HCT116 (cell line): ENCODE results near the gene DFFA. TPM values are rescaled to one million over a fixed set of nuclear protein-coding genes. Genes with fewer than 3 reads are reported as not detected.

Source experiments
- ATAC-seq: fragments of 200-7000 bp; cut with Tn5 transposase; 2 replicates; pipeline ENCODE4 v1.9.1; 2020; ENCODE audit warnings: mild to moderate bottlenecking, moderate library complexity
- BruUV-seq: library from RNA; stranded (reverse); fragments of 400-500 nt; replicated peaks from 2 replicates; lab custom pipeline; 2021; lab: Mats Ljungman, UMichigan
- CTCF ChIA-PET: fragments of 300-600 bp; sonication (Branson Sonifier 250); formaldehyde crosslinking; loops from one replicate; lab custom pipeline; 2021; ENCODE audit warnings: antibody characterized with exemption; lab: Charles Lee
- POLR2A ChIA-PET: fragments of 300-600, 350-600 bp; sonication (Branson Sonifier 250); formaldehyde crosslinking; loops from one replicate; lab custom pipeline; 2021; ENCODE audit warnings: antibody characterized with exemption; lab: Charles Lee
- RAD21 ChIA-PET, 2 experiments: fragments of 300-600 bp; sonication (Branson Sonifier 250); formaldehyde crosslinking; loops; one replicate each; lab custom pipeline; 2023; ENCODE audit warnings: low total read pairs in 2 of 2; ENCODE audit not compliant: uncharacterized antibody in 2 of 2, unreplicated experiment in 2 of 2, low non-redundant PET in 1 of 2; lab: Charles Lee
- DNase-seq: peaks from one replicate; pipeline ENCODE4 v3.0.0-alpha.2; 2010; ENCODE audit warnings: low read depth, low spot score
- H2AFZ ChIP-seq: fragments of 200-600 bp; shearing (Covaris generic), sonication (generic); 2 replicates; pipeline ENCODE4 v1.6.1; 2017; ENCODE audit warnings: low read depth, mixed run types, mixed read lengths, antibody characterized with exemption, low read length; ENCODE audit not compliant: poor library complexity, severe bottlenecking
- H3K27ac ChIP-seq: 2 replicates; pipeline ENCODE4 v1.5.1; 2012; ENCODE audit warnings: low read depth, low read length
- H3K27me3 ChIP-seq: fragments of 200-600 bp; sonication (generic); 2 replicates; pipeline ENCODE4 v1.6.1; 2016; ENCODE audit warnings: mixed run types, low read length, mixed read lengths; ENCODE audit not compliant: insufficient read depth
- H3K36me3 ChIP-seq, 2 experiments: fragments of 200-500 bp in 1 of 2; fragments of 200-600 bp in 1 of 2; sonication (Bioruptor generic) in 1 of 2; sonication (generic) in 1 of 2; 2 replicates each; pipeline versions ENCODE4 v1.5.1 to v1.6.1; 2014 to 2016; ENCODE audit warnings: low read length in 2 of 2, inconsistent platforms in 1 of 2, mixed read lengths in 1 of 2, mixed run types in 1 of 2; ENCODE audit not compliant: insufficient read depth in 2 of 2, control insufficient read depth in 1 of 2
- H3K4me1 ChIP-seq, 2 experiments: fragments of 200-600 bp in 1 of 2; sonication (generic) in 1 of 2; 2 replicates each; pipeline versions ENCODE4 v1.5.1 to v1.6.1; 2012 to 2017; ENCODE audit warnings: low read length in 2 of 2, inconsistent platforms in 1 of 2, mild to moderate bottlenecking in 1 of 2, mixed read lengths in 1 of 2, mixed run types in 1 of 2, moderate library complexity in 1 of 2; ENCODE audit not compliant: insufficient read depth in 2 of 2, control insufficient read depth in 1 of 2
- H3K4me2 ChIP-seq: fragments of 200-600 bp; sonication (generic); 2 replicates; pipeline ENCODE4 v1.6.1; 2017; ENCODE audit warnings: mixed run types, low read length, mixed read lengths
- H3K4me3 ChIP-seq, 2 experiments: fragments of 200-600 bp in 1 of 2; sonication (generic) in 1 of 2; replicated peaks in 1 of 2; 2 replicates each; pipeline ENCODE4 v1.5.1; 2011 to 2016; ENCODE audit warnings: low read length in 2 of 2, control low read depth in 1 of 2, low read depth in 1 of 2, mild to moderate bottlenecking in 1 of 2, mixed read lengths in 1 of 2, mixed run types in 1 of 2
- H3K79me2 ChIP-seq: fragments of 200-600 bp; sonication (generic); 2 replicates; pipeline ENCODE4 v1.6.1; 2017; ENCODE audit warnings: mild to moderate bottlenecking, mixed run types, low read length, moderate library complexity, mixed read lengths; ENCODE audit not compliant: insufficient read depth
- H3K9ac ChIP-seq: fragments of 200-600 bp; sonication (generic); 2 replicates; pipeline ENCODE4 v1.6.1; 2016; ENCODE audit warnings: low read length, mixed read lengths
- H3K9me2 ChIP-seq: fragments of 200-600 bp; sonication (generic), shearing (Covaris generic); 2 replicates; pipeline ENCODE4 v1.6.1; 2017; ENCODE audit warnings: mixed run types, mild to moderate bottlenecking, moderate library complexity; ENCODE audit not compliant: insufficient read depth
- H3K9me3 ChIP-seq, 2 experiments: fragments of 200-500 bp in 1 of 2; fragments of 200-600 bp in 1 of 2; sonication (Bioruptor generic) in 1 of 2; sonication (generic) in 1 of 2; 2 replicates each; pipeline ENCODE4 v1.6.1; 2014 to 2017; ENCODE audit warnings: low read length in 2 of 2, mixed read lengths in 2 of 2, inconsistent platforms in 1 of 2, low read depth in 1 of 2, mild to moderate bottlenecking in 1 of 2, mixed run types in 1 of 2, moderate library complexity in 1 of 2; ENCODE audit not compliant: control insufficient read depth in 1 of 2, insufficient read depth in 1 of 2
- H4K20me1 ChIP-seq: fragments of 200-600 bp; sonication (generic), shearing (Covaris generic); 2 replicates; pipeline ENCODE4 v1.6.1; 2017; ENCODE audit warnings: mixed run types, mild to moderate bottlenecking, moderate library complexity; ENCODE audit not compliant: insufficient read depth
- ATF3 ChIP-seq: IDR thresholded peaks from 2 replicates; pipeline ENCODE4 v1.6.1; 2012
- CBX3 ChIP-seq: IDR thresholded peaks from 2 replicates; pipeline ENCODE4 v1.6.1; 2012; ENCODE audit warnings: low read depth
- CEBPB ChIP-seq: IDR thresholded peaks from 2 replicates; pipeline ENCODE4 v1.6.1; 2012; ENCODE audit warnings: low read depth
- EGR1 ChIP-seq: IDR thresholded peaks from 2 replicates; pipeline ENCODE4 v1.6.1; 2012; ENCODE audit warnings: low read depth
- EZH2 ChIP-seq: fragments of 200-600 bp; sonication (generic); IDR thresholded peaks from 2 replicates; pipeline ENCODE4 v1.6.1; 2017; ENCODE audit warnings: antibody characterized with exemption, mixed run types
- EZH2phosphoT487 ChIP-seq: fragments of 200-600 bp; IDR thresholded peaks from 2 replicates; pipeline ENCODE4 v1.6.1; 2018; ENCODE audit warnings: antibody characterized with exemption, borderline replicate concordance
- MAX ChIP-seq: IDR thresholded peaks from 2 replicates; pipeline ENCODE4 v1.6.1; 2012
- POLR2A ChIP-seq: IDR thresholded peaks from 2 replicates; pipeline ENCODE4 v1.7.0; 2011; ENCODE audit warnings: borderline replicate concordance; ENCODE audit not compliant: insufficient read depth, insufficient read length; ENCODE audit errors: extremely low read depth
- POLR2AphosphoS5 ChIP-seq: IDR thresholded peaks from 2 replicates; pipeline ENCODE4 v1.6.1; 2011; ENCODE audit warnings: mild to moderate bottlenecking, low read depth, low read length, moderate library complexity
- REST ChIP-seq: IDR thresholded peaks from 2 replicates; pipeline ENCODE4 v1.6.1; 2012; ENCODE audit warnings: low read depth
- SIN3A ChIP-seq: IDR thresholded peaks from 2 replicates; pipeline ENCODE4 v1.6.1; 2012; ENCODE audit warnings: low read depth
- SP1 ChIP-seq: IDR thresholded peaks from 2 replicates; pipeline ENCODE4 v1.6.1; 2012; ENCODE audit warnings: low read depth
- TCF7L2 ChIP-seq: IDR thresholded peaks from 2 replicates; pipeline ENCODE4 v1.7.0; 2011; ENCODE audit warnings: borderline replicate concordance, inconsistent platforms; ENCODE audit not compliant: insufficient read depth, insufficient read length; ENCODE audit errors: extremely low read depth
- YY1 ChIP-seq: IDR thresholded peaks from 2 replicates; pipeline ENCODE4 v1.6.1; 2011; ENCODE audit warnings: low read length, low read depth, moderate library complexity, mild to moderate bottlenecking; ENCODE audit not compliant: insufficient replicate concordance; ENCODE audit errors: extremely low read depth
- ZFX ChIP-seq: fragments of 450-650 bp; IDR thresholded peaks from 2 replicates; pipeline ENCODE4 v1.6.1; 2017
- ZNF274 ChIP-seq: fragments of 200-500 bp; sonication (Bioruptor generic); IDR thresholded peaks from 2 replicates; pipeline ENCODE4 v1.6.1; 2014; ENCODE audit warnings: mild to moderate bottlenecking, low read depth, low read length, inconsistent platforms
- intact Hi-C: fragments of 100-400 bp; cut with micrococcal nuclease; formaldehyde crosslinking; loops from 2 replicates; pipeline ENCODE4 v1.10.0; 2022
- total RNA-seq: library from RNA; stranded (reverse); gene quantifications from one replicate; pipeline ENCODE4 v1.2.1, GENCODE V29; 2021; ENCODE audit not compliant: unreplicated experiment

The DFFA gene
- total RNA-seq, 1 experiment from 2014 or later: 67.7 TPM

GRCh38 chr1:10497109-10497508 is 24.8 kb upstream of the DFFA start:
- ATAC-seq: no peak
- Histone ChIP-seq H3K79me2 (peaks cover 88% of the 10 kb centered on the region), H3K27ac (no peak overlapping the region), H4K20me1 (peaks cover 5% of the 10 kb centered on the region; the same call in 1 of the 2 replicates), H3K36me3 (peaks cover 0 to 7% of the 10 kb centered on the region in 2 experiments; a peak in 1 of 4 replicates), H2AFZ (no peak overlapping the region), H3K9me3 (no peaks in the 10 kb centered on the region), H3K4me1 (peaks cover 0 to 8% of the 10 kb centered on the region in 2 experiments; a peak in 3 of 4 replicates), H3K27me3 (no peaks in the 10 kb centered on the region), H3K9me2 (no peaks in the 10 kb centered on the region), H3K4me2 (no peak overlapping the region), H3K4me3 (no peak overlapping the region), H3K9ac (no peak overlapping the region)
- ChIA-PET RAD21 (no interaction called here), POLR2A (no interaction called here), CTCF (no interaction called here)
- TF ChIP-seq CBX3 (no peak), POLR2A (no peak), REST (no peak), POLR2AphosphoS5 (no peak), CEBPB (no peak), EGR1 (no peak), SP1 (no peak), EZH2 (no peak), MAX (no peak), ZNF274 (no peak), ZFX (no peak), EZH2phosphoT487 (no peak), YY1 (no peak), SIN3A (no peak), TCF7L2 (no peak), ATF3 (no peak)
- intact Hi-C loops: no loop called here
- no peak for DNase-seq
- no TSS peak for BruUV-seq
